H1 (cell line): Measurements from ENCODE around the gene NAV3. TPM values are rescaled to one million over a fixed set of nuclear protein-coding genes. Genes with fewer than 3 reads are reported as not detected.

Experiments
- ATF3 ChIP-seq: IDR thresholded peaks from 2 replicates; pipeline ENCODE4 v1.6.1; 2011; ENCODE audit warnings: low read depth, mild to moderate bottlenecking, low read length; ENCODE audit not compliant: insufficient read depth
- BCL11A ChIP-seq, 2 experiments: IDR thresholded peaks; one replicate each; pipeline ENCODE4 v1.6.1; 2011; ENCODE audit warnings: low read depth in 2 of 2, low read length in 2 of 2, mild to moderate bottlenecking in 2 of 2
- BRCA1 ChIP-seq: IDR thresholded peaks from 2 replicates; pipeline ENCODE4 v1.6.1; 2012; ENCODE audit warnings: low read depth, low read length, improper control_type of control experiment
- CHD7 ChIP-seq: fragments of 300-600 bp; sonication (generic); IDR thresholded peaks from 2 replicates; pipeline ENCODE4 v1.7.1; 2012; ENCODE audit warnings: low read length, moderate library complexity, mild to moderate bottlenecking, inconsistent platforms; ENCODE audit not compliant: insufficient replicate concordance
- E2F6 ChIP-seq: IDR thresholded peaks from 2 replicates; pipeline ENCODE4 v1.6.1; 2012; ENCODE audit warnings: inconsistent platforms
- GTF2F1 ChIP-seq: IDR thresholded peaks from 2 replicates; pipeline ENCODE4 v1.6.1; 2012; ENCODE audit warnings: low read depth, low read length, improper control_type of control experiment, borderline replicate concordance
- SP4 ChIP-seq: IDR thresholded peaks from 2 replicates; pipeline ENCODE4 v1.6.1; 2012; ENCODE audit warnings: low read length, inconsistent platforms
- TAF7 ChIP-seq: optimal IDR thresholded peaks from 2 replicates; pipeline ENCODE3; 2011; ENCODE audit warnings: low read depth, mild to moderate bottlenecking, inconsistent platforms, low read length, moderate library complexity, borderline replicate concordance
- TBP ChIP-seq: IDR thresholded peaks from 2 replicates; pipeline ENCODE4 v1.6.1; 2011; ENCODE audit warnings: low read depth, low read length, improper control_type of control experiment
- YY1 ChIP-seq: IDR thresholded peaks from 2 replicates; pipeline ENCODE4 v1.6.1; 2011; ENCODE audit warnings: low read depth, mild to moderate bottlenecking, low read length
- polyA plus RNA-seq, 7 experiments: library from polyadenylated mRNA; depleted of rRNA in 3 of 7; stranded (reverse) in 5 of 7; unstranded in 2 of 7; fragments of >200 nt in 5 of 7; fragments of 200-250 nt in 2 of 7; gene quantifications; 1 replicate in 5 of 7; 2 replicates in 1 of 7; 4 replicates in 1 of 7; pipeline versions ENCODE4 v1.2.1 to v1.2.3, GENCODE V29; 2011 to 2013; ENCODE audit warnings: missing spikeins in 2 of 7, mixed read lengths in 2 of 7
- total RNA-seq: library from RNA; stranded (reverse); fragmentation: NEBNext Ultra II Directional; extraction: Animal tissue kit (Norgen Biotek cat#: 25700); gene quantifications from 2 replicates; pipeline ENCODE4 v1.2.1, GENCODE V29; 2021

The NAV3 gene
- total and polyA plus RNA-seq, 2 of the 8 experiments (the other 6 are each of a cell fraction or from before 2014, with no cell fraction given), result 0.47 to 5.0 TPM

- TF ChIP-seq CHD7, result no peak
- TF ChIP-seq SP4, result no peak
- TF ChIP-seq ATF3, result no peak
- no peak for TF ChIP-seq BRCA1
- TF ChIP-seq E2F6, result no peak
- TF ChIP-seq YY1, result no peak
- TF ChIP-seq GTF2F1, result no peak
- no peak for TF ChIP-seq TAF7
- no peak for TF ChIP-seq TBP
- TF ChIP-seq BCL11A (IDR thresholded peaks at IDR 0.05; ENCODE audit: low read depth in 2 of 2, low read length in 2 of 2), result no peak
These were observed 405.6 kb downstream of the NAV3 start (continued) for GRCh38 chr12:78236264-78236663.
